Hindlimb muscle (tissue), 1 donor: Measurements from ENCODE around the gene TMED1. TPM values are rescaled to one million over a fixed set of nuclear protein-coding genes. Genes with fewer than 3 reads are reported as not detected.

Experiments
- DNase-seq: peaks from one replicate; pipeline ENCODE4 v3.0.0-alpha.2; 2013
- polyA plus RNA-seq: library from polyadenylated mRNA; unstranded; fragments of 120-200 nt; gene quantifications from one replicate; pipeline ENCODE4 v1.2.1, GENCODE V29; 2013; ENCODE audit not compliant: insufficient read length

Gene TMED1
- polyA plus RNA-seq, 1 donor = 41.7 TPM

GRCh38 chr19:10830931-10831779 is 4.9 kb downstream of the TMED1 start:
- no peak for DNase-seq

GRCh38 chr19:10830370-10830769 is 5.6 kb downstream of the TMED1 start:
- DNase-seq = no peak

- no peak for DNase-seq
Observed at GRCh38 chr19:10829967-10830366, 6.0 kb downstream of the TMED1 start.

DNA sequence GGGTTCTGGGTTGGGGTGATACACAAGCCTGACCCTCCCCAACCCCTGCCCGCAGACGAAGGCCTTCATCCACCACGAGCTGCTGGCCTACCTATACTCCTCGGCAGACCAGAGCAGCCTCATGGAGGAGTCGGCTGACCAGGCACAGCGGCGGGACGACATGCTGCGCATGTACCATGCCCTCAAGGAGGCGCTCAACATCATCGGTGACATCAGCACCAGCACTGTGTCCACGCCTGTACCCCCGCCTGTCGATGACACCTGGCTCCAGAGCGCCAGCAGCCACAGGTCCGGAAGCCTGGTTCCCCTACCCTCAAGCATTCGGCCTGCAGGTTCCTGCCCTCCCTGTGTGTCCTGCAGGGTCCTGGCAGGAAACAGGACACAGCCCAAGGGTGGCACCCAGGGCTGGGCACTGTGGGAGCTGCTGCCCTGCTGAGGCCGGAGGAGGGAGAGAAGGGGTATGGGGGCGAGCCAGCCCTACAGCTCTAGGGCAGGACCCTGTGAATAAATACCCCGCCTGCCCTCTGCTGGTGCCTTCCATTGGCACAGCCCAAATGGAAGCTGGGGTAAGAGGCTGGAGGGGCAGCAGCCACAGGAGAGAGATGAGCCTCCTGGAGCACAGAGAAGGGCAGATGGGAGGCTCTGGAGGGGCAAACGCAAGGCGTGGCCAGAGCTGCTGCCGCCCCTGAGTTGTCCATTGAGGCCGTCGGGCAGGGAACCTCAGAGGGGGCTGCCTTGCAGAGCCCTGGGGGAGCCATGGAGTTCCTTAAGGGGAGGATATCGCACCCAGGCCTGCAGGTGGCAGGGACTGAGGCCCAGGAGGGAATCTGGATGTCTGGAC is 6.8 kb downstream of the TMED1 start:
- no peak for DNase-seq

DNA sequence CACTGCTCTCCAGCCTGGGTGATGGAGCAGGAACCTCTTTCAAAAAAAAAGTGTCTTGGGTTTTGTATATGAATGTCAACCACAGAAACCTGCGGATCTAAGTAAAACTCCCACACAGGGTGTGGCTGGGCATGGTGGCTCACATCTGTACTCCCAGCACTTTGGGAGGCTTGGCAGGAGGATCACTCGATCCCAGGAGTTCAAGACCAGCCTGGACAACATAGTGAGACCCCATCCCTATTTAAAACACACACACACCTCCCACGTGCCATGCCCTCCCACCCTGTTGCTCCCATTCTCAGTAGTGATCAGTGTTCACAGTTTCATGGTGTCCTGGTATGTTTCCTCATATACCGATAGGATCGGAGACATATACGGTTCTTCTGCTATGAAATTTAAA is 9.2 kb downstream of the TMED1 start:
- no peak for DNase-seq

GRCh38 chr19:10826231-10826630 is 9.8 kb downstream of the TMED1 start:
- DNase-seq = no peak

- DNase-seq = no peak
Observed at GRCh38 chr19:10823690-10824089, 12.3 kb downstream of the TMED1 start.

- no peak for DNase-seq
Observed at GRCh38 chr19:10820173-10820572, 15.8 kb downstream of the TMED1 start.

DNA sequence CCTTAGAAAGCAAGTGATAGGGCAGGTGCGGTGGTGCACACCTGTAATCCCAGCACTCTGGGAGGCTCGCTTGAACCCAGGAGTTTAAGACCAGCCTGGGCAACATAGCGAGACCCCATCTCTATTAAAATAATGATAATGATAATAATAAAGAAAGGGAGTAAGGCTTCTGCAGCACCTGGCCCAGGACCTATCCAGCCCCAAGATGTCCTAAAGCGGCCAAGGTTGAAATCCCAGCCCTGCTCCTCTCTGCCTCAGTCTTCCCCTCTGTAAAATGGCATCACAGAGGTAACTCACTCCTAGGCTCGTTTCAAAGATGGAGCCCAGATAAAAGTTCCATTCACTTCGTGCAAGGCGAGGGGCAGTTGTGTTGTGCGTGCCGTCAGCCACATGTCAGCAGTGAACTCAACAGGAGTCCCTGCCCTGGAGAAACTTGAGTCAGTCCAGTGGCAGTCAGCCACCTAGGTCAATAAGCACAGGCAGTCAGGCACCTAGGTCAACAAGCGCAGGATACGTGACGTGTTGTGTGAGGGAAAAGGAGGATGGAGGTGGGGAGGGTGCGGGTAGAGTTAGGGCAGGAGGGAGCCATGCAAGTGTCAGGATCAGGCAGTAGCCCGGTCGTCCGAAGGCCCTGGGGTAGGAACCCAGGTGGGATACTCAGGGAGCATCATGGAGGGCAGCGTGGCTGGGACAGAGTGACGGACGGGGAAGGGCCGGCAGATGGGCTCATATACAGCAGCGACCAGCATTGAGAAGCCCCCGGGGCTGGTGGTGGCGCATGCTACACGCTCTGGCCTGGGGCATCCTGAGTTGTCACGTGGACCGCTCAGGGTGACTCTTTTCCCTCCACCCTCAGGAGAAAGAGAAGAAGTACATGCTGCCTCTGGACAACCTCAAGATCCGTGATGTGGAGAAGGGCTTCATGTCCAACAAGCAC is 16.6 kb downstream of the TMED1 start:
- no peak for DNase-seq

DNA sequence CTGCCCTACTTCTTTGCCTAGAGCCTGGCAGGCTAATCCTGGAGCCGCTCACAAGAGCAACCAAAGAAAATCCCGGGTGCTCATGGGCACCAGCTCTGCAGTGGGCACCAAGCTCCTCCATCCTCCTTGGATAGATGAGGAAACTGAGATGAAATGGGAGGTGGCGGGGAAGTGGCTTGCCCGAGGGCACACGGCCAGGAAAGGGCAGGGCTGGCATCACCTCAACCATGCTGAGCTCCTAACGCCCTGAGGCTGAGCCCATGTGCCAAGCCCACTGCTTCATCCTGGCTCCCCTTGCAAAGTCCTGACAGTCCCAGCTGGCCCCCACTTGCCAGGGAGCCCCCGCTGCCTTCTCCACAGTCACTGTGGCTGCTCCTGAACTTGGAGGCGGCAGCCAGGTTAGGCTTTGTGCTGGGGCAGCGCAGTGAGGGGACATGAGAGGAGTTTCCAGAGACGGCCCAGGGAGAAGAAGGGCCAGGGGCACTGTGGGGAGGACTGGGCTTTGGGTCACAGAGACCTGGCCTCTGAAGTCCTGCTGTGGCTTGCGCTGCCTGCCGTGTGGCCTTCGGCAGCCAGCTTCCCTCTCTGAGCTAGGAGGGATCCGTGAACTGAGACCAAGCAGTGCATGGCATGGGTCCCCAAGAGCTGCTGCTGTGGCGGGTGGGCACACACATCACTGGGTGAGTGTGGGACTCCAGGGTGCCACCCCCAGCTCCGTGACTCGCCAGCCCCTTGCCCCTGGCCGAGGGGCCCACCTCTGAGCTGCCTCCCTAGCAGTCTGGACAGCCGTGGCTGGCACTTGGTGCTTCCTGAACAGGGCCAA is 17.5 kb downstream of the TMED1 start:
- no peak for DNase-seq

DNA sequence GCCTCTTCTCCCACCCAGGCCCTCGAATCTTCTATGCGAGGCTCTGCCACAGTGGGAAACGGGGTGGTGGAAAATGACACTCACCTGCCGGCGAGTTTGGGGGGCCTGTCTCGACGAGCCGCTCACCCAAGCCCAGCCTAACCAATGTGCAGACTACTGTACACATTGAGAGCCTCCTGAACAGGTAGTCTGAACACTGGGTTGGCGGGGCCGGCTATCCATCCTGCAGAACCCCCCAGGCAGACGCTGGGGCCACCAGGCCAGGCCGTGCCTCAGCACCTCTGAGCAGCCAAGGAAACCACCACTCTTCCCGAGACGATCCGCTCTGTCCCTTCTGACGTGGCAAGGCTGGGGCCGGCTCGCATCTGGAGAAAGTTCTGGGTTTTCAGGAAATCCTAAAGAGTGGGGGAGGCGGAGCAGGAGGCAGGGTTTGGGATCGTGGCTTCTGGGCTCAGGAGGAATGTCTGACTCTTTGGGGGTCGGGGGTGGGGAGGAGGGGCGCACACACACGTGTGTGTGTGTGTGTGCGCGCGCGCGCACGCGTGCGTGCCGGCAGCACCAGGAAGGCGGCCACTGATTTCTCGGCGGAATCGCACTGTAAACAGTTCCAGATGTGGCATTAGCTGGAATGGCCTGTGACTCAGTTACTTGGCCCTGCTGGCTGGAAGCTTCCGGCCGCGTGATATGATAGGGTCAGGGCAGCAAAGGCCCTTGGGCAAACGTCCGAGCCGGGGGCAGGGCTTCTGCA is 18.5 kb downstream of the TMED1 start:
- DNase-seq = peak; percentile 90

DNA sequence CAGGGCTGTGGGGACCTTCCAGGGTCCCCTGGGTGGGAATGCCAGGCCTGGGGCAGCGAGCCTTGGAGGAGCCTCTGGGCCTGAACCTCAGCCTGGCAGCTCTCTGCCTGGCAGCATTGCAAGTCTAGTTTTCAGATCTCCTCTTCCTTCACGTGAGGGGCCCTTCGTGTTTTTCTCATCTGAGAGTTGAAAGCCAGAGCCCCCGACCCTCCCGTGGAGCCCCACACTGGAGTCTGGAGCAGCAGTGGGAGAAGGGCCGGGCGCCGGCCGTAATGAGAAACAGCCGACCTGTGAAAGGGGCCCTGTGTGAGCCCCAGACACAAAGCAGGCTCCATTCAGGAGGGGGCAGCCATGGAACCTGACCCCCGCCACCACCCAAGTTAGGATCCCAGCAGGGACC is 19.3 kb downstream of the TMED1 start:
- no peak for DNase-seq

- no peak for DNase-seq
Observed at GRCh38 chr19:10815969-10816644, 19.9 kb downstream of the TMED1 start.

DNA sequence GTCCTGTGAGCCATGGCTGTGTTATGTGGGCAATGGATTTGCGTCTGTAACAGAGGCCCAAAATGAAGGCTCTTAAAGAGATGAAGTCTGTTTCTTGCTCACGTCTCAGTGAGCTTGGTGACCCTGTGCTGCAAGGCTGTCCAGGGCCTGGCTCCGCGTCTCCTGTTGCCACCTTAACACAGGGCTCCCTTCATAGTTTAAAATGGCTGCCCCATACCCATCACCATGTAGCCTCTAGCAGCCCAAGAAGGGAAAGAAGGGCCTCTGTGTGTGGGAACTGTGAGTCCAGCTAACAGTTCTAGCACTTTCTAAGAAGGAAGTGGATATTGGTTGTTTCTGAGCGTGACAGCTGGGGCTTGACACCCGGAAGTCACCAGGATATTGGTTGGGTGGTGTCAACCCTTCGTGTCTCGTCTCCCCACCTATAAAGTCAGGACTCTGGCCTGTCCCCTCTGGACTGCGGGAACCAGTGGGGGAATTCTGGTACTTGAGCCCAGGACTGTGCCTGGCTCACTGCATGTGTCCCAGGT is 20.9 kb downstream of the TMED1 start:
- no peak for DNase-seq

GRCh38 chr19:10812902-10813404 is 23.1 kb downstream of the TMED1 start:
- peak; percentile 41 for DNase-seq

- DNase-seq = no peak
Observed at GRCh38 chr19:10812196-10812595, 23.8 kb downstream of the TMED1 start.

DNA sequence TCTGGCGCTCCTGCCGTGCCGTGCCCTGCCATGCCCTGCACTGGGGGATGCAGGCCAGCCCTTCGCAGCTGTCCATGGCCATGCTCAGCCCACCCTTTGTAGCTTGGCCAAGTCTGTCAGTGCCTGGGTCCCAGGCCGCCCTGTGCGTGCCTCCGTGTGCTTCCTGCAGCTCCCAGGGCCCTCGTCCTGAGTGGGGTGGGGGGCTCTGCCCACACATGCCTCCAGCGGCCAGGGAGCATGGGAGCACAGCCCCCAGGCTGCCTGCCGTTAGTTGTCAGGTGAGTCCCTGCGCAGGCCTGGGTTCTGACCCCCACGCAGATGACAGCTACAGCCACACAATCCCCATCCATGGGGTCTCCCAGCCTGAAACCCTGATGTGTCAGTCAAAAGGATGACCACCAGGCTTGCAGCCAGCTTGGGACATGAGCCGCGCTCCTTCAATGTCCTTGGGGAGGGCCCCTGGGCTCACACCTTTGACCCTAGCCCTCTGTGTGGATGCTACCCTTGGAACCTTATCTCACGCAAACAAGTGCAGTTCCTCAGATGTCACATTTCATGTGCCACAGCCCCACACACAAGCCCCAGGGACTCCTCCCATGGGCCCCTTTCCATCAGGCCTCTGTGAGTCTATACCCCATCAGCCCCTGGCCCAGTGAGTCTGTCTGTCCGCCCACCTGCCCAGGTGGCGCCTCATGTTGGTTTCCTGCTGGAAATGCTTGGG is 24.5 kb downstream of the TMED1 start:
- no peak for DNase-seq

- no peak for DNase-seq
Observed at GRCh38 chr19:10809651-10810285, 26.2 kb downstream of the TMED1 start.
